BJ (cell line): Measurements from ENCODE around the gene ZNF582. TPM values are rescaled to one million over a fixed set of nuclear protein-coding genes. Genes with fewer than 3 reads are reported as not detected.

Experiments
- CTCF ChIA-PET: fragments of 350-600 bp; formaldehyde crosslinking; extraction: SDS; loops from one replicate; lab custom pipeline; 2021; ENCODE audit warnings: antibody characterized with exemption, inconsistent platforms; lab: Yijun Ruan, JAX
- POLR2A ChIA-PET: fragments of 300-600 bp; sonication (Branson Sonifier 250); formaldehyde crosslinking; extraction: SDS; loops from one replicate; lab custom pipeline; 2021; ENCODE audit warnings: antibody characterized with exemption; lab: Charles Lee
- DNase-seq: peaks from one replicate; pipeline ENCODE4 v3.0.0-alpha.2; 2011; ENCODE audit warnings: low read depth
- H3K27me3 ChIP-seq: 2 replicates; pipeline ENCODE4 v1.6.0; 2011; ENCODE audit warnings: low read length; ENCODE audit not compliant: control insufficient read depth, insufficient read depth
- H3K36me3 ChIP-seq: 2 replicates; pipeline ENCODE4 v1.5.1; 2011; ENCODE audit warnings: low read length; ENCODE audit not compliant: control insufficient read depth, insufficient read depth
- H3K4me3 ChIP-seq: 2 replicates; pipeline ENCODE4 v1.5.1; 2011; ENCODE audit warnings: low read depth, mild to moderate bottlenecking, control low read depth, low read length
- CTCF ChIP-seq: IDR thresholded peaks from 2 replicates; pipeline ENCODE4 v1.5.1; 2011; ENCODE audit warnings: low read depth, mild to moderate bottlenecking, control low read depth, inconsistent platforms, low read length, moderate library complexity; ENCODE audit not compliant: insufficient read depth
- polyA plus RNA-seq: library from polyadenylated mRNA; depleted of rRNA; stranded (reverse); fragments of >200 nt; gene quantifications from 2 replicates; pipeline ENCODE4 v1.2.3, GENCODE V29; 2011

The ZNF582 gene
- polyA plus RNA-seq, 1 experiment, result 2.4 TPM

GRCh38 chr19:56367829-56368711 lies 25.3 kb downstream of the ZNF582 start:
- no peaks in the 10 kb centered on the region for H3K27me3 ChIP-seq
- peak overlapping the region; percentile 72 for H3K4me3 ChIP-seq
- ChIA-PET CTCF (interaction anchor here (1.2 to 1.3 kb wide), 3 partner anchors 18 to 302 kb away, joined by 3 to 6 read pairs (median 3); no protein-coding TSS in a partner anchor), POLR2A (no interaction called here)
- DNase-seq, result peak; percentile 69
- no peaks in the 10 kb centered on the region for H3K36me3 ChIP-seq
- no peak for TF ChIP-seq CTCF

GRCh38 chr19:56360841-56361240 lies 32.5 kb downstream of the ZNF582 start:
- Histone ChIP-seq H3K4me3 (no peak overlapping the region), H3K36me3 (no peaks in the 10 kb centered on the region), H3K27me3 (no peaks in the 10 kb centered on the region)
- ChIA-PET CTCF (interaction anchor here (2.9 kb wide), 1 partner anchor 13 kb away, joined by 6 read pairs; no protein-coding TSS in a partner anchor), POLR2A (no interaction called here)
- DNase-seq, result no peak
- TF ChIP-seq CTCF, result no peak

- H3K36me3 ChIP-seq, result no peaks in the 10 kb centered on the region
- H3K4me3 ChIP-seq, result no peak overlapping the region
- DNase-seq, result no peak
- ChIA-PET CTCF (interaction anchor here (1.0 kb wide), 1 partner anchor 24 kb away, joined by 3 read pairs; no protein-coding TSS in a partner anchor), POLR2A (no interaction called here)
- TF ChIP-seq CTCF, result no peak
- H3K27me3 ChIP-seq, result no peaks in the 10 kb centered on the region
Measured at GRCh38 chr19:56356944-56357343, 36.4 kb downstream of the ZNF582 start.

GRCh38 chr19:56355517-56355916 lies 37.8 kb downstream of the ZNF582 start:
- POLR2A ChIA-PET, result no interaction called here
- no peak for TF ChIP-seq CTCF
- Histone ChIP-seq H3K4me3 (no peak overlapping the region), H3K36me3 (no peaks in the 10 kb centered on the region), H3K27me3 (no peaks in the 10 kb centered on the region)
- CTCF ChIA-PET, result no interaction called here
- no peak for DNase-seq

- Histone ChIP-seq H3K27me3 (no peaks in the 10 kb centered on the region), H3K36me3 (no peaks in the 10 kb centered on the region), H3K4me3 (no peak overlapping the region)
- ChIA-PET POLR2A (no interaction called here), CTCF (interaction anchor here (0.7 to 1.1 kb wide), 3 partner anchors 38 to 97 kb away, joined by 3 read pairs; no protein-coding TSS in a partner anchor)
- TF ChIP-seq CTCF, result no peak
- DNase-seq, result no peak
Measured at GRCh38 chr19:56351208-56351607, 42.1 kb downstream of the ZNF582 start.
